HepG2 (cell line): ENCODE measurements around the gene CPXM2. TPM values are rescaled to one million over a fixed set of nuclear protein-coding genes. Genes with fewer than 3 reads are reported as not detected.

ENCODE experiments used
- ATAC-seq: fragments of 200-7000 bp; cut with Tn5 transposase; 3 replicates; pipeline ENCODE4 v1.9.1; 2020; ENCODE audit warnings: mild to moderate bottlenecking, moderate library complexity
- BruUV-seq: library from RNA; stranded (reverse); fragments of 400-500 nt; replicated peaks from 2 replicates; lab custom pipeline; 2021; lab: Mats Ljungman, UMichigan
- CTCF ChIA-PET: fragments of 300-600 bp; formaldehyde crosslinking; extraction: SDS; loops from one replicate; lab custom pipeline; 2021; ENCODE audit warnings: low total read pairs, inconsistent platforms, low intra/inter-chr PET ratio; lab: Yijun Ruan, JAX
- POLR2A ChIA-PET: fragments of 350-600 bp; sonication (Branson Sonifier 250); formaldehyde crosslinking; loops from one replicate; lab custom pipeline; 2020; ENCODE audit warnings: antibody characterized with exemption, inconsistent platforms; lab: Yijun Ruan, JAX
- DNase-seq: peaks from one replicate; pipeline ENCODE4 v3.0.0-alpha.2; 2015; ENCODE audit warnings: low spot score
- FAIRE-seq: peaks from 3 replicates; lab custom pipeline; 2011; peaks lifted over from hg19 to GRCh38; lab: Jason Lieb, UNC
- H2AFZ ChIP-seq: one replicate; pipeline ENCODE4 v1.6.1; 2011; ENCODE audit warnings: low read length, inconsistent platforms
- H3K27ac ChIP-seq: fragments of 300-600 bp; 3 replicates; pipeline ENCODE4 v1.8.0; 2011; ENCODE audit warnings: mixed run types, mild to moderate bottlenecking, mixed read lengths, low read length, inconsistent platforms; ENCODE audit not compliant: insufficient read depth; ENCODE audit errors: extremely low read length
- H3K27me3 ChIP-seq, 2 experiments: fragments of 200-600 bp in 1 of 2; 2 replicates in 1 of 2; 3 replicates in 1 of 2; pipeline versions ENCODE4 v1.6.0 to v1.8.0; 2011; ENCODE audit warnings: low read length in 2 of 2, mild to moderate bottlenecking in 2 of 2, moderate library complexity in 2 of 2, inconsistent platforms in 1 of 2; ENCODE audit not compliant: insufficient read depth in 2 of 2, control insufficient read depth in 1 of 2
- H3K36me3 ChIP-seq, 2 experiments: fragments of 200-600 bp in 1 of 2; replicated peaks in 1 of 2; 2 replicates in 1 of 2; 3 replicates in 1 of 2; pipeline versions ENCODE4 v1.5.1 to v1.8.0; 2011; ENCODE audit warnings: low read length in 2 of 2, inconsistent platforms in 1 of 2; ENCODE audit not compliant: insufficient read depth in 2 of 2, control insufficient read depth in 1 of 2
- H3K4me1 ChIP-seq: 2 replicates; pipeline ENCODE4 v1.5.1; 2012; ENCODE audit warnings: low read length, inconsistent platforms; ENCODE audit not compliant: insufficient read depth
- H3K4me2 ChIP-seq: 2 replicates; pipeline ENCODE4 v1.6.0; 2011; ENCODE audit warnings: low read depth, low read length, inconsistent platforms
- H3K4me3 ChIP-seq, 3 experiments: fragments of 200-600 bp in 1 of 3; sonication (generic), shearing (Covaris generic) in 1 of 3; replicated peaks in 1 of 3; 2 replicates each; pipeline ENCODE4 v1.5.1; 2011 to 2016; ENCODE audit warnings: low read length in 3 of 3, inconsistent platforms in 2 of 3, low read depth in 2 of 3, mild to moderate bottlenecking in 2 of 3, control low read depth in 1 of 3, mixed read lengths in 1 of 3; ENCODE audit not compliant: insufficient read depth in 1 of 3
- H3K79me2 ChIP-seq: one replicate; pipeline ENCODE4 v1.6.1; 2011; ENCODE audit warnings: low read length, inconsistent platforms; ENCODE audit not compliant: insufficient read depth
- H3K9ac ChIP-seq: 2 replicates; pipeline ENCODE4 v1.6.0; 2011; ENCODE audit warnings: mild to moderate bottlenecking, low read depth, low read length, inconsistent platforms; ENCODE audit not compliant: insufficient read depth
- H3K9me3 ChIP-seq: 2 replicates; pipeline ENCODE4 v1.5.1; 2012; ENCODE audit warnings: mild to moderate bottlenecking, low read length
- H4K20me1 ChIP-seq: 2 replicates; pipeline ENCODE4 v1.6.0; 2011; ENCODE audit warnings: inconsistent platforms, mild to moderate bottlenecking, low read length, moderate library complexity; ENCODE audit not compliant: insufficient read depth
- AKNA ChIP-seq: sonication (generic); formaldehyde crosslinking; IDR thresholded peaks from 2 replicates; pipeline ENCODE4 v1.4.0; 2020; ENCODE audit warnings: missing genetic modification reagents, borderline replicate concordance
- DPF2 ChIP-seq: sonication (generic); formaldehyde crosslinking; IDR thresholded peaks from 2 replicates; pipeline ENCODE4 v1.4.0; 2020; ENCODE audit warnings: mild to moderate bottlenecking, low read depth, missing genetic modification reagents, borderline replicate concordance
- ETV6 ChIP-seq: sonication (generic); formaldehyde crosslinking; conservative IDR thresholded peaks from 2 replicates; pipeline ENCODE4 v1.4.0; 2020; ENCODE audit warnings: missing genetic modification reagents
- HES4 ChIP-seq: sonication (generic); formaldehyde crosslinking; IDR thresholded peaks from 2 replicates; pipeline ENCODE4 v1.9.0; 2021; ENCODE audit warnings: mild to moderate bottlenecking, missing genetic modification reagents, borderline replicate concordance
- HNF4A ChIP-seq: sonication (generic); formaldehyde crosslinking; IDR thresholded peaks from 2 replicates; pipeline ENCODE4 v1.4.0; 2020; ENCODE audit warnings: missing genetic modification reagents
- NFAT5 ChIP-seq: sonication (generic); formaldehyde crosslinking; IDR thresholded peaks from 2 replicates; pipeline ENCODE4 v1.4.0; 2020; ENCODE audit warnings: missing genetic modification reagents
- ZFP41 ChIP-seq: sonication (generic); formaldehyde crosslinking; IDR thresholded peaks from 2 replicates; pipeline ENCODE4 v1.4.0; 2020; ENCODE audit warnings: mild to moderate bottlenecking, missing genetic modification reagents, borderline replicate concordance
- ZFP62 ChIP-seq: sonication (generic); formaldehyde crosslinking; IDR thresholded peaks from 2 replicates; pipeline ENCODE4 v1.4.0; 2020; ENCODE audit warnings: missing genetic modification reagents
- ZNF280B ChIP-seq: sonication (generic); formaldehyde crosslinking; IDR thresholded peaks from 2 replicates; pipeline ENCODE4 v1.5.0; 2020; ENCODE audit warnings: missing genetic modification reagents, mild to moderate bottlenecking, borderline replicate concordance
- ZNF530 ChIP-seq: sonication (generic); formaldehyde crosslinking; IDR thresholded peaks from 2 replicates; pipeline ENCODE4 v1.5.0; 2020; ENCODE audit warnings: low read depth, mild to moderate bottlenecking, missing genetic modification reagents
- ZNF556 ChIP-seq: sonication (generic); formaldehyde crosslinking; IDR thresholded peaks from 2 replicates; pipeline ENCODE4 v1.4.0; 2020; ENCODE audit warnings: mild to moderate bottlenecking, missing genetic modification reagents, borderline replicate concordance
- ZSCAN20 ChIP-seq: sonication (generic); formaldehyde crosslinking; IDR thresholded peaks from 2 replicates; pipeline ENCODE4 v1.4.0; 2020; ENCODE audit warnings: missing genetic modification reagents, mild to moderate bottlenecking, borderline replicate concordance
- WGBS: methylation state at CpG from one replicate; pipeline ENCODE4 v1.1.6; 2017; ENCODE audit warnings: low lambda C conversion rate; 5-methylcytosine and 5-hydroxymethylcytosine counted together
- in situ Hi-C: cut with HindIII; loops from 2 replicates; pipeline ENCODE4 v1.10.0; 2017; ENCODE audit warnings: low pct_unique_long_range_greater_than_20kb; ENCODE audit not compliant: extremely low pct_ligation_motif_present
- intact Hi-C: fragments of 100-400 bp; cut with micrococcal nuclease; formaldehyde crosslinking; loops from one replicate; pipeline ENCODE4 v1.10.0; 2022; ENCODE audit not compliant: unreplicated experiment
- polyA plus RNA-seq, 8 experiments: library from polyadenylated mRNA; depleted of rRNA in 3 of 8; stranded (reverse) in 7 of 8; unstranded in 1 of 8; fragments of >200 nt; fragmentation: Illumina TruSeq in 4 of 8; extraction: Trizol in 4 of 8; gene quantifications; 2 replicates each; pipeline versions ENCODE4 v1.2.1 to v1.2.3, GENCODE V29; 2011 to 2016; ENCODE audit warnings: low read depth in 4 of 8, missing spikeins in 1 of 8, mixed read lengths in 1 of 8; ENCODE audit not compliant: insufficient read depth in 1 of 8
- total RNA-seq, 5 experiments: library from RNA; depleted of rRNA; stranded (reverse); fragments of >200 nt; fragmentation: Illumina TruSeq; extraction: Trizol; gene quantifications; 2 replicates each; pipeline ENCODE4 v1.2.3, GENCODE V29; 2016; ENCODE audit warnings: low read depth in 1 of 5

Gene CPXM2
- total and polyA plus RNA-seq, 2 of the 13 experiments (the other 11 are each of a cell fraction or from before 2014, with no cell fraction given) = 0.03 TPM; not detected in 1

- ChIA-PET POLR2A (no interaction called here), CTCF (no interaction called here)
- Histone ChIP-seq H3K9me3 (no peaks in the 10 kb centered on the region), H3K27me3 (no peaks in the 10 kb centered on the region; a peak in 1 of 5 replicates), H3K4me2 (no peak overlapping the region), H3K4me1 (no peaks in the 10 kb centered on the region), H3K4me3 (no peak overlapping the region), H3K36me3 (no peaks in the 10 kb centered on the region), H3K9ac (no peak overlapping the region), H3K79me2 (no peaks in the 10 kb centered on the region), H3K27ac (no peak overlapping the region), H2AFZ (no peak overlapping the region), H4K20me1 (no peaks in the 10 kb centered on the region)
- ATAC-seq = no peak
- intact Hi-C loops = no loop called here
- BruUV-seq = no TSS peak
- no peak for FAIRE-seq
- 9% methylated on average over 11 of the region's 11 CpGs for WGBS
- in situ Hi-C loops = no loop called here
- DNase-seq = no peak
- no peak for TF ChIP-seq AKNA (CRISPR knock-in tag)
- no peak for TF ChIP-seq ZSCAN20 (CRISPR knock-in tag)
- TF ChIP-seq HES4 (CRISPR knock-in tag) = no peak
- TF ChIP-seq ZNF556 = no peak
- TF ChIP-seq ZFP62 (CRISPR knock-in tag) = no peak
- TF ChIP-seq NFAT5 (CRISPR knock-in tag) = no peak
- TF ChIP-seq DPF2 (CRISPR knock-in tag) = no peak
- TF ChIP-seq ZNF530 = no peak
- no peak for TF ChIP-seq ETV6
- no peak for TF ChIP-seq ZNF280B (CRISPR knock-in tag)
- no peak for TF ChIP-seq ZFP41 (CRISPR knock-in tag)
- no peak for TF ChIP-seq HNF4A (CRISPR knock-in tag)
Observed at GRCh38 chr10:123774132-123774742, 117.4 kb downstream of the CPXM2 start.
